HEK293T (cell line): ENCODE data around the gene RPS6KA5.

Source experiments
- FOXK2 ChIP-seq: fragments of 450-650 bp; IDR thresholded peaks from 2 replicates; pipeline ENCODE4 v1.6.1; 2016; ENCODE audit warnings: mild to moderate bottlenecking
- FOXM1 ChIP-seq: fragments of 450-650 bp; IDR thresholded peaks from 2 replicates; pipeline ENCODE4 v1.6.1; 2017; ENCODE audit warnings: mild to moderate bottlenecking, borderline replicate concordance
- SUZ12 ChIP-seq: fragments of 450-650 bp; IDR thresholded peaks from 2 replicates; pipeline ENCODE4 v1.6.1; 2016; ENCODE audit warnings: mild to moderate bottlenecking
- TARDBP ChIP-seq: fragments of 450-650 bp; IDR thresholded peaks from 2 replicates; pipeline ENCODE4 v1.6.1; 2016
- ZNF384 ChIP-seq: fragments of 450-650 bp; IDR thresholded peaks from 2 replicates; pipeline ENCODE4 v1.6.1; 2016

DNA sequence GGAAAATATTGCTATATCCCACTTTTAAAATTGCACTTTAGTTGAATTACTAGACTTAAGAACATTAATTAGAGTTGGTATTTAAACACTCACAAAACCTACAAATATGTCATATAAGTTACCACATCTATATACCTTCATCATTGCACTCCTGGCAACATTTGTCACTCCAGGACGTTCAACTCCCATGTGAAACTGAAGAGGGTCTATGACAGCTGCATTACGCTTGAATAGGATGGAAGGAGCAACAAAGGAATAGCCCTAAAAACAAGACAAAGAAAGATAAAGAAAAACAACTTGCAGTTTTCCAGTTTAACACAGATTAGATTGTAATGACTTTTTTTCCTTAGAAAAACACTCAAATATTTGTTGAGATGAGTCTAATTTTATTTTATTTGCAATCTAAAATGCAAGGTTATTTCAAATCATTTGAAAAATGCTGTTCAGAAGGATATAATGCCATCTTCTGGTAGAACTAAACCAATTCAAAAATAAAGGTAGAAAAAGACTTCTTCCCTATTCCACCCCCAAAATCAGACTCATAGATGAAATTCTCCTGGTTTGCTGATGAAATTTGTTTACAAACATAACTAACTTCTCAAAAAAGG is 159.9 kb downstream of the RPS6KA5 start:
- TF ChIP-seq FOXK2 (no peak), FOXM1 (no peak), SUZ12 (no peak), ZNF384 (no peak), TARDBP (no peak)
